Measurements from ENCODE around the gene PBX1.

- TF ChIP-seq CTCF (conservative IDR thresholded peaks at IDR 0.05; ENCODE audit: low read depth, low read length), result no peak
- TF ChIP-seq RCOR1 (IDR thresholded peaks at IDR 0.05; ENCODE audit: insufficient replicate concordance, low read length), result no peak
- TF ChIP-seq MXI1 (IDR thresholded peaks at IDR 0.05; ENCODE audit: borderline replicate concordance, low read depth, low read length), result no peak
- no peak for TF ChIP-seq RFX5 (IDR thresholded peaks at IDR 0.05; ENCODE audit: low read depth, low read length)
- TF ChIP-seq MAFK (IDR thresholded peaks at IDR 0.05; ENCODE audit: low read depth, low read length), result no peak
Measured at GRCh38 chr1:164745736-164746135, 186.8 kb downstream of the PBX1 start.
